GM12878 (cell line): ENCODE results near the gene FAM229A.

Source experiments
- HDAC2 ChIP-seq: fragments of 200-600 bp; sonication (generic); IDR thresholded peaks from 2 replicates; pipeline ENCODE4 v1.6.1; 2017
- JUND ChIP-seq: IDR thresholded peaks from 2 replicates; pipeline ENCODE4 v1.6.1; 2012; ENCODE audit warnings: low read depth, mild to moderate bottlenecking, low read length, improper control_type of control experiment, moderate library complexity
- MYB ChIP-seq: fragments of 150-350 bp; IDR thresholded peaks from 2 replicates; pipeline ENCODE4 v1.6.1; 2014; ENCODE audit warnings: mild to moderate bottlenecking, low read depth, low read length, borderline replicate concordance
- NFIC ChIP-seq: IDR thresholded peaks from 2 replicates; pipeline ENCODE4 v1.6.1; 2012; ENCODE audit warnings: low read depth, mild to moderate bottlenecking, inconsistent platforms, low read length, moderate library complexity
- POLR2A ChIP-seq: IDR thresholded peaks from 2 replicates; pipeline ENCODE4 v1.6.1; 2011; ENCODE audit warnings: low read depth, mild to moderate bottlenecking, low read length
- ZZZ3 ChIP-seq: IDR thresholded peaks from 2 replicates; pipeline ENCODE4 v1.6.1; 2011; ENCODE audit warnings: low read depth; ENCODE audit not compliant: control insufficient read depth, insufficient read length
- TF ChIP-seq, protein P1 (sequence below), 3 experiments: IDR thresholded peaks in 2 of 3; conservative IDR thresholded peaks in 1 of 3; 2 replicates each; pipeline ENCODE4 v1.5.1; 2011; ENCODE audit warnings: low read depth in 3 of 3, low read length in 3 of 3, mild to moderate bottlenecking in 3 of 3, control low read depth in 2 of 3, moderate library complexity in 2 of 3, inconsistent platforms in 1 of 3, mixed read lengths in 1 of 3; ENCODE audit not compliant: control insufficient read depth in 2 of 3, insufficient read depth in 1 of 3; ENCODE audit errors: extremely low read depth in 1 of 3
- TF ChIP-seq, protein P2 (sequence below): IDR thresholded peaks from 2 replicates; pipeline ENCODE4 v1.6.1; 2012; ENCODE audit warnings: low read depth, low read length, improper control_type of control experiment

DNA sequence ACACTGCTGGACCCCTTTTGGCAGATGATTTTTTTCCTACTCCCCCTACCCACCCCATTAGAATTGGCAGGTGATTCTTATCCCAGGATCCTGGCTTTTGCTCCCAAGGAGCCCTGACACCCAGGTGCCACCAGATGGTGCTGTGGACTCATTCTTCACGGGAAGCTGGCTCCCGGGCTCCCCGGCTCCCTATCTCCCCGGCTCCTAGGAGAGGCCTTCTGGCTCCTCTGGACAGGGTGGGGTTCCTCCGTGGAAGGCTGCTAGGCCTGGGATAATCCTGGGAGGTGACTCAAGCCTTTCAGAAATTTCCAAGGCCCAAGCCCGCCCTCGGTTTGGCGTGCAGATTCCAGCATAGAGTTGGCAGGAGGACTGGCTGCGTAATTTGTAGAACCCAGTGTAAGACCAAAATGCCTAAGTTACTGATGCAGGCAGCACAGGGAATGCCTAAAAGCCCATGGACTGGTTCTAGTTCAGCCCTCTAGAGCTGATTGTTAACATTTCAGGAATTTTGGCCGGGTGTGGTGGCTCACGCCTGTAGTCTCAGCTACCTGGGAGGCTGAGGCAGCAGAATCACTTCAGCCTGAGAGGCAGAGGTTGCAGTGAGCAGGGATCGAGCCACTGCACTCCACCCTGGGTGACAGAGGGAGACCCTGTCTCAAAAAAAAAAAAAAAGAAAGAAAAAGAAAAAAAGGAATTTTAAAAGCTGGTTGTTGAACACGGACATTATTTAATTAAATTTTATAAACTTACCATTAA lies 38.8 kb upstream of the FAM229A start:
- no peak for TF ChIP-seq POLR2A
- TF ChIP-seq ZZZ3, result no peak
- TF ChIP-seq, protein P1, sequence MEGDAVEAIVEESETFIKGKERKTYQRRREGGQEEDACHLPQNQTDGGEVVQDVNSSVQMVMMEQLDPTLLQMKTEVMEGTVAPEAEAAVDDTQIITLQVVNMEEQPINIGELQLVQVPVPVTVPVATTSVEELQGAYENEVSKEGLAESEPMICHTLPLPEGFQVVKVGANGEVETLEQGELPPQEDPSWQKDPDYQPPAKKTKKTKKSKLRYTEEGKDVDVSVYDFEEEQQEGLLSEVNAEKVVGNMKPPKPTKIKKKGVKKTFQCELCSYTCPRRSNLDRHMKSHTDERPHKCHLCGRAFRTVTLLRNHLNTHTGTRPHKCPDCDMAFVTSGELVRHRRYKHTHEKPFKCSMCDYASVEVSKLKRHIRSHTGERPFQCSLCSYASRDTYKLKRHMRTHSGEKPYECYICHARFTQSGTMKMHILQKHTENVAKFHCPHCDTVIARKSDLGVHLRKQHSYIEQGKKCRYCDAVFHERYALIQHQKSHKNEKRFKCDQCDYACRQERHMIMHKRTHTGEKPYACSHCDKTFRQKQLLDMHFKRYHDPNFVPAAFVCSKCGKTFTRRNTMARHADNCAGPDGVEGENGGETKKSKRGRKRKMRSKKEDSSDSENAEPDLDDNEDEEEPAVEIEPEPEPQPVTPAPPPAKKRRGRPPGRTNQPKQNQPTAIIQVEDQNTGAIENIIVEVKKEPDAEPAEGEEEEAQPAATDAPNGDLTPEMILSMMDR (IDR thresholded peaks at IDR 0.05 in 2 of 3, conservative IDR thresholded peaks at IDR 0.05 in 1 of 3; ENCODE audit: control insufficient read depth in 2 of 3, extremely low read depth in 1 of 3, insufficient read depth in 1 of 3, low read depth in 3 of 3, low read length in 3 of 3), result peak; percentile 87 to 94 (median 88)
- TF ChIP-seq, protein P2, sequence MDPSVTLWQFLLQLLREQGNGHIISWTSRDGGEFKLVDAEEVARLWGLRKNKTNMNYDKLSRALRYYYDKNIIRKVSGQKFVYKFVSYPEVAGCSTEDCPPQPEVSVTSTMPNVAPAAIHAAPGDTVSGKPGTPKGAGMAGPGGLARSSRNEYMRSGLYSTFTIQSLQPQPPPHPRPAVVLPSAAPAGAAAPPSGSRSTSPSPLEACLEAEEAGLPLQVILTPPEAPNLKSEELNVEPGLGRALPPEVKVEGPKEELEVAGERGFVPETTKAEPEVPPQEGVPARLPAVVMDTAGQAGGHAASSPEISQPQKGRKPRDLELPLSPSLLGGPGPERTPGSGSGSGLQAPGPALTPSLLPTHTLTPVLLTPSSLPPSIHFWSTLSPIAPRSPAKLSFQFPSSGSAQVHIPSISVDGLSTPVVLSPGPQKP, result no peak
- no peak for TF ChIP-seq MYB
- no peak for TF ChIP-seq HDAC2
- no peak for TF ChIP-seq JUND
- TF ChIP-seq NFIC, result no peak
